SW480 (cell line): ENCODE measurements around the gene TFEC.
"Not testable (repeated sequence)": the region's sequence is repeated elsewhere in the genome, so short reads cannot be mapped to it uniquely, and the experiment has no call there.

ENCODE experiments used
- DNase-seq: peaks from one replicate; pipeline ENCODE4 v3.0.0-alpha.2; 2016; ENCODE audit warnings: low spot score

Gene TFEC

DNA sequence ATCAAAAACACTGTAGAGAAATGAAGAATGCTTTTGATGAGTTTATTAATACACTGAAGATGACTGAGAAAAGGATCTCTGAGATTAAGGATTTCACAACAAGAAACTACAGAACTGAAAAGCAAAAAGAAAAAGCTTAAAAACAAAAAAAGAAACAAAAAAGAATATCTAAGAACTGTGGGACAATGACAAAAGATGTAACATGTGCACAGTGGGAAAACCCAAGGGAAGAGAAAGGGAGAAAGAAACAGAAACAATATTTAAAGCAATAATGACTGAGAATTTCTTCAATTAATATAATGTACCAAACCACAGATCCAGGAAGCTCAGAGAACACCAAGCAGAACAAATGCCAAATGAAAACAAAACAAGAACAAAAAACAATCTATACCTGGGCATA is 42.2 kb downstream of the TFEC start:
- DNase-seq: no peak

- no peak for DNase-seq
These were observed 43.1 kb downstream of the TFEC start for GRCh38 chr7:115987486-115987885.

DNA sequence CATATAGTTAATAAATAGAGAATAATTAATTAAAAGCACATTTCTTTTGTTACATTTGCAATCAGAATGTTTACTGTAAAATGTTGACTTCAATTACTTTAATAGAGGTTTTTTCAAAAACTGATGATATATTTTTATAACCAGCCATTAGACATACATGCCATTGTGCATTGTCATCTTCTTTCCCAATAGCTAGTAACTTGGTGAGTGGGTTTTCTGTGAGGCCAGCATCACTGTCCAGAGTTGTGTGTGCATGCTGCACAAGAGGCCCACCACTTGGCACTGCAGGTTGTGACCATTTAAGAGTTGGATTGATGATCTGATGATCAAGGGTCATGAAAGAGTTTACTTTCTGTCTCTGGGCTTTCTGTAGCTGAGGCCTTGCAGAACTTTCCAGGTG is 46.5 kb downstream of the TFEC start:
- no peak for DNase-seq

- no peak for DNase-seq
These were observed 50.4 kb downstream of the TFEC start for GRCh38 chr7:115980159-115980558.

- DNase-seq: no peak
These were observed 53.9 kb downstream of the TFEC start for GRCh38 chr7:115976651-115977050.

GRCh38 chr7:115975766-115976165 is 54.8 kb downstream of the TFEC start:
- no peak for DNase-seq

DNA sequence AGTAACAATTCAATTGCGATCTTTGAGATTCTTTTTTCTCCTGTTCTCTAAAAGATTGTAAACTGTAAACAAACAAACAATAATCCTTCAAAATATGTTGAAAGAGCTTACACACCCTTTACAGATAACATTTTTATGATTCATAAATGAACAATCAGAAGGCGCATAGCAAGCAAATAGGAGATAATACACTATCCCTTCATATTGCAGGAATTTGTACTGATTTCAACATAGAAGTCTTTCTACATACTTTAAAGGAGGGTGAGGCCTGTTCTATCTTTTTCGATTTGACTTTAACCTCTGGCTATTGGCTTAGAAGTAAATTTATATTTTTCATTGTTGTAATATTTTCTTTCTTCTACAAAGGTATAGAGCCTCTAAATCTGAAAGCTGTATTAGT is 57.2 kb downstream of the TFEC start:
- no peak for DNase-seq

DNA sequence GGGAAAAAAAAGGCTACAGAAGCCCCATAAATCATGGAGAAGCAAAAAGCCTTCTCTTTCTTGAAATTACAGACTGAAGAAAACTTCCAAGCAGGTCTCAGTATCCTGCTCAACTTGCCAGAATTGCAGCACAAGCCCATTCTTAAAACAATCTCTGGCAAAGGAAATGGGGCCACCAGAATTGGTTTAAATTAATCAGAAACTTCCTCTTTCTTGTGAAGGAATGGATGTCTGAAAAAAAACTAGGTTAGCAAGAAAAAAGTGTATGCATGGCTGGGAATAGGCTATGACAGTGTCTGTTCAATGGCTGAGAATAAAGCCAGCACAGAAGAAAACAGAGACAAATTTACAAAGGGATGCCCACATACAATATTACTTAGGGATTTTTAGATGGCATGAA is 59.1 kb downstream of the TFEC start:
- DNase-seq: no peak

GRCh38 chr7:115968596-115968995 is 62.0 kb downstream of the TFEC start:
- no peak for DNase-seq

- DNase-seq: no peak
These were observed 62.4 kb downstream of the TFEC start for GRCh38 chr7:115968171-115968570.

DNA sequence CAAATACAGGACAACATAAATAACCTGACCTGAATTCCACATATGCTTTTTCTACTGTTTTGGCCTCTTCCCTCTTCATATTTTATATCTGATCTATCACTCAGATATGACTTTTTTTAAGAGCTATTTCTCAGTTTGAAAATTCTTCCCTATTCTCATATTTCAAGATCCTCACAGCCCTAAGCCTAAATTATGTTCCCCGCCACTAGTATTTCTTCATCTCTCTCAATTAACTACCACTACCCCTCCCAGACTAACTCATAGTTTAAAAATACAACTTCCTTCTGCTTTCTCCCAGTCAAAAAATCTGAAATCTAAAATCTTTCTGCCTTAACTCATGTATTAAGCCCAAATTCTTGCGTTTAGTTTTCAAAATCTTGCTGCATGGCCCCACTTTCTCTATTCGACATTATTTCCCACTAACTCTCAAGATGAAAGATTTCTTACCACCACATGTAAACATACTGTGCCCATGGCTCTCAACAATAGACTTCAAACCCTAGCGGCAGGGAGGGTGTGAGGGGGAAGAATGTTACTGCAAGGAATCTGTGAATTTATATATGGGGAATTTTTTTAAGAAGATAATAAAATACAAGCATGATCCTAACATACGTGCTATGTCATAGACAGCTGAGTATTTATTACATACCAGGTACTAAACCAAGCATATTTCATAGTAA is 64.6 kb downstream of the TFEC start:
- no peak for DNase-seq

- no peak for DNase-seq
These were observed 65.3 kb downstream of the TFEC start for GRCh38 chr7:115965236-115965635.

DNA sequence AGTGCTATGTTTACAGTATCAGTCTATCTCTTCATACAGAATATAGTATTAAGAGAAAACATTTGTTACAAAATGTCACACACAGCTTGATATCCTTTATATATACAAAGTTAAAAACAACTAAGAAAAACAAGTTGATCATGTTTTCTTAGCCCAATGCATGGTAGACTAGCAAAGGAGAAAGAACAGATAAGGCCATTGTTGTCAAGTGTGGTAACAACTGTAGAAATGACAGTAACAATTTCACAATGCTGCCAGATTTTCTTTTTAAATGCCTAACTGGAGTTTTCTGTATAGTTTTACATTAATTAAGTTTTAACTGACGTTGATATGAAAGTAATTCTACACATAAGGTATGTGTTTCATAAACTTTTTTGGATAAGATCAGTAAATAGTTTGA is 65.8 kb downstream of the TFEC start:
- DNase-seq: no peak

DNA sequence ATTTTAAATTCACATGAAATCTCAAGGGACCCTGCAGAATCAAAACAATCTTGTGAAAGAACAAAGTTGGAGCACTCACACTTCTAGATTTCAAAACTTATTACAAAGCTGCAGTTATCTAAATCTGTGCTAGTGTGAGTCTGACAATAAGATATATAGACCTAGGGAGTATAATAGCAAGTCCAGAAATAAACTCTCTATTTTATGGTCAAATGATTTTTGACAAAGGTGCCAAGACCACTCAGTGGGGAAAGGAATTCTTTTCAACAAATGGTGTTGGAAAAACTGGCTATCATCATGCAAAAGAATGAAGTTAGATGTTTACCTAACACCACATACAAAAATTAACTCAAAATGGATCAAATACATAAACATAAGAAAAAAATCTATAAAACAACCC is 68.2 kb downstream of the TFEC start:
- no peak for DNase-seq

GRCh38 chr7:115953592-115954255 is 76.8 kb downstream of the TFEC start:
- no peak for DNase-seq

GRCh38 chr7:115952832-115953231 is 77.7 kb downstream of the TFEC start:
- no peak for DNase-seq

DNA sequence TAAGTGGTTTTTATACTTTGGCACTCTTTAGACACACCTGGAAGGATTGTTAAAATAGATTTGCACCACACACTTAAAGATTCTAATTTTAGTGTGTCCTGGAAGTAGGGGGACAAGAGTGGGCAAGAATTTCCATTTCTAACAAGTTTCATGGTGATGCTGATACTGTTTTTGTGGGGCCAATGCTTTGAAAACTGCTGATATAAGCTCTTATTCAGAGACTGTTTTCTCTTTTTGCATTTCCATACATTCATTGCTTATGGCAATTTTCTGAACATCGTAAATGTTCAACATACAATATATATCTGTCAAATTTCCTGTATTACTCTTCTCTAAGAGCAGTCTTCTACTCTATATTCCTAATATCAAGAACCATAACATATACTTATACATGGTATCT is 79.0 kb downstream of the TFEC start:
- DNase-seq: no peak

- no peak for DNase-seq
These were observed 88.8 kb downstream of the TFEC start for GRCh38 chr7:115941703-115942268.

DNA sequence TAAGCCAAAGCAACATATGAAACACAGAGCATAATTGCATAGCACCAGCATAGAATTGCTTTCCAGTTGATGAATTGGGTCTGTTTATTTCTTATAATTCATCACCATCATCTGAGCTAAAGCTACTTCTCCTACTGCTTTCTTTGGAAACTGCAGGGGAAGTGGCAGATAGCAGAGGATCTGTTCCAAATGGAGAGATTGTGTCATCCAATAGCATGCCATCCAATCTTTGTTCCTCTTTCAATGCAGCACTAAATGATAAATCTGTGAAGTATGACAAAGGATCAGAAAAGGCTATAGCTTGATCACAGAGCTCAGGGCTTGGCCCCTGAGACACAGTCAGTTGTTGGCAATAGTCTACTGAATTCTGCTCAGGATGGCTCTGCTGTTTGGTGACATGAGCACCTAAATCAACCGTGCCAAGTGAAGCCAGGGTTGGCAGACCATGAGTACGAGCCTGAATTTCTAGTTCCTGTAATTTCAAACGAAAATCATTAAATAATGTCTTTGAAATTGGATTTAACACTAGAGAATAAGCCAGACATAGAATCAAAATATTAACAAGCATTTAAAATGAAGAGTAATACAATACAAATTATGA is 90.0 kb downstream of the TFEC start:
- DNase-seq: no peak

DNA sequence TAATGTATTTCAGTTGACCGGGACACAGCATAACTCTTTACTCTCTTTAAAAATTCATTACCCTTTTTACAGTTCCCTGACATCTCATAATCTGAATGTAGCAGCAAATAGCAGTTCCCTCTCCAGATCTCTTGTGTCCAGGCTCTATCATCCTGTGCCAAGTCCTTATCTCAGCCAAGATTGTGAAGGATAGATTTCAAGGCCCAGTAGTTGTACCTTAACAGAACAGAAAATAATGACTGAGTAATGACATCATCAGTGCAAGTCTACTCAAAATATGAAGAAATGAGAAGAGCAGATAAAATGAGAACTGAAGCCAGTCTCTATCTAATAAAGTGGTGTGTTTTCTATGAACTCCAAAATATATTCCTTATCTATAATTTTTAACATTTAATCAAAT is 92.6 kb downstream of the TFEC start:
- DNase-seq: no peak

DNA sequence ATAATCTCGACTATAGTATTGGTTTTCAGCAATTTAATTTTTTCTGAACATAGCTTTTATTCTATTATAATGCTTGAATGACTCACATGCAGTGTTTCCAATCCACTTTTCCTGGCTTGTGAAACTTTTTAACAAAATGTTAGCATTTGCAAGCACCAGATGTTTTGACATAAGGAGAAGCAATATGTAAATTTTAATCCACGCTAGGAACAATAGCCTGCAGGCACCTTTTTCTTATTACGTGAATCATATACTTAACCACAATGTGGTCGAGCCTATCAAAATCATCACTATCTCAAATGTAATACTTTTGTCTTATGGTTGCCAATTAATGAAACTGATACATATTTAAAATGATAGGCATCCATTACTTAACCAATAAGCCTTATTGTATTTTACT is 97.1 kb downstream of the TFEC start:
- no peak for DNase-seq

DNA sequence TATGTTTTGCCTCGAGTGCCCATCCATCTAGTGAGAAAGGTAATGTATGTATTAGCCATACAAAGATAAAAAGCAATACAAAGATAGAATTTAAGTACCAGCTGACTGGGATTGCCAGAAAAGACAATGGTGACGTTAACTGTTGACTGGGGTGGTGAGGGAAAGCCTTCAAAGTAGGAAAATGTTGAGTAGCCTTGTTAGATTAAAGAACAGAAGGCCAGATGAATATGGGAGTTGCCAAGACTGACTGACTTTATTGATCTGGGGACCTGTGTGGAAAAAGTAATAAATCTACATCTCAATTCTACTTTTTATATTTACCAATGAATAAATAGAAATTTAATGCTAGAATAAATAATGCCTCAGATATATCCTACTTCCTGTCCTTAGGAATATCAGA is 97.7 kb downstream of the TFEC start:
- DNase-seq: no peak

- DNase-seq: not testable (repeated sequence)
These were observed 100.4 kb downstream of the TFEC start for GRCh38 chr7:115930184-115930583.
